ENCODE data around the gene CSRP3.

Gene CSRP3

DNA sequence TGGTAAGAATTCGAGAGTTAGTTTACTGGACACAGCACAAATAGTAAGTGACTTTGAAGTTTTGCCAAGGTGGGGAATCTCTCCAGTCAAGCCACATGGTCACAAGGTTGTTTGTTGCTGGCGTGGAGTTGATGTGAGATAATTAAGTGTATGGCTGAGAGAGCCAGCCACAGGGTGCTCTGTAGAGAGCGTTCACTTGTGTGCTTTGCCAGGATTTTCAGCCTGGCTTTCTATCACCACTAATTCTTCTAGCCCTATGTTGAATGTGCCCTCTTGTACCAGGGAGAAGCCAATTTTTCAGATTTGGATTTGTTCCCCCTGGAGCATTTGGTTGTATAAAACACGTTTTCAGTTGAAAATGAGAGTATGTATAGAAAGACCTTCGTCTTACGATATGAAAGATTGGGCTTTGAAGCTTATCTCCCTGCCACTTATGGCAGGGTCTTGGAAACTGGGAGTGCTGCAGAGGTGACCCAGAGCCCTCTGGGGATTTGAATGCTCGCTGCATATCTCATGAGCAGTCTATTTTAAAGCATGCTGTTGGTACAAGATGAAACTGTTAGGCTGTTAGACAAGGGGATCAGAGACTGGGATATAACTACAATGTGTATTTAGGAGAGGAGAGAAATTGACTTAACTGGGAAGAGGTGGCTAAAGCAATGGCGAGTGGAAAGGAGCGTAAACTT, 28.6 kb downstream of the CSRP3 start:
- H3K9me3 ChIP-seq (ENCODE audit: insufficient read depth, low read length), result no peaks in the 10 kb centered on the region
- H3K9me2 ChIP-seq (replicated peaks; ENCODE audit: insufficient read depth, low read length), result no peaks in the 10 kb centered on the region
- TF ChIP-seq EZH2phosphoT487 (conservative IDR thresholded peaks at IDR 0.05; ENCODE audit: low read length), result no peak
- TF ChIP-seq, protein P1, sequence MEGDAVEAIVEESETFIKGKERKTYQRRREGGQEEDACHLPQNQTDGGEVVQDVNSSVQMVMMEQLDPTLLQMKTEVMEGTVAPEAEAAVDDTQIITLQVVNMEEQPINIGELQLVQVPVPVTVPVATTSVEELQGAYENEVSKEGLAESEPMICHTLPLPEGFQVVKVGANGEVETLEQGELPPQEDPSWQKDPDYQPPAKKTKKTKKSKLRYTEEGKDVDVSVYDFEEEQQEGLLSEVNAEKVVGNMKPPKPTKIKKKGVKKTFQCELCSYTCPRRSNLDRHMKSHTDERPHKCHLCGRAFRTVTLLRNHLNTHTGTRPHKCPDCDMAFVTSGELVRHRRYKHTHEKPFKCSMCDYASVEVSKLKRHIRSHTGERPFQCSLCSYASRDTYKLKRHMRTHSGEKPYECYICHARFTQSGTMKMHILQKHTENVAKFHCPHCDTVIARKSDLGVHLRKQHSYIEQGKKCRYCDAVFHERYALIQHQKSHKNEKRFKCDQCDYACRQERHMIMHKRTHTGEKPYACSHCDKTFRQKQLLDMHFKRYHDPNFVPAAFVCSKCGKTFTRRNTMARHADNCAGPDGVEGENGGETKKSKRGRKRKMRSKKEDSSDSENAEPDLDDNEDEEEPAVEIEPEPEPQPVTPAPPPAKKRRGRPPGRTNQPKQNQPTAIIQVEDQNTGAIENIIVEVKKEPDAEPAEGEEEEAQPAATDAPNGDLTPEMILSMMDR (IDR thresholded peaks at IDR 0.05; ENCODE audit: insufficient read depth, low read length, poor library complexity, severe bottlenecking), result no peak
- H3K36me3 ChIP-seq (ENCODE audit: low read length), result peaks cover 46% of the 10 kb centered on the region
- H4K20me1 ChIP-seq (ENCODE audit: low read depth, low read length), result no peaks in the 10 kb centered on the region
- H3K4me2 ChIP-seq (ENCODE audit: low read depth, low read length, poor library complexity, severe bottlenecking), result no peak overlapping the region
- no peak overlapping the region for H3K9ac ChIP-seq (ENCODE audit: low read length)
- no peaks in the 10 kb centered on the region for H3K27me3 ChIP-seq (ENCODE audit: low read length)
- H3K4me3 ChIP-seq (ENCODE audit: insufficient read depth, low read length, poor library complexity, severe bottlenecking), result no peak overlapping the region
- H2AFZ ChIP-seq (ENCODE audit: low read depth, low read length, severe bottlenecking), result no peak overlapping the region
- H3F3A ChIP-seq (ENCODE audit: insufficient read depth), result peaks cover 2% of the 10 kb centered on the region; the same call in 1 of the 2 replicates
- no peaks in the 10 kb centered on the region for H3K79me2 ChIP-seq (ENCODE audit: insufficient read depth, low read length)
- no peak overlapping the region for H3K27ac ChIP-seq (ENCODE audit: low read depth, low read length)

DNA sequence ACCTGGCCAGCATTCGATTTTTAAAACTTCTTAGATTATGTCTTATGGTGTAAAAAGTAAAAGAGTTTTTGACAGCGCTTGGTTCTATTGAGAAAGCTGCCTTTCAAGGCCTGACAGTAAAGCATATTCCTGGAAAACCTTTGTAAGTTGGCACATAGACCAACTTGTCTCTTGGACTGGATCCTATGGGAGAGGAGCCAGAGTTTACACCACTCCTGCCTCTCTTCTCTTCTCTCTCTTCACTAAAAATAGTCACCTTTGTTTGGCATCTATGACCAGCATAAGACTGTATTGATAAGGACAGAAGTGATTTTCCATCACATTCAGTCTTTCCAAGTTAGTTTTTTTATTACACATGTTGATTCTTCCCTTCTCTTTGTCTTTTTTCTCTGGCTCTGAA, 33.7 kb downstream of the CSRP3 start:
- no peaks in the 10 kb centered on the region for H3K79me2 ChIP-seq (ENCODE audit: insufficient read depth, low read length)
- no peaks in the 10 kb centered on the region for H3F3A ChIP-seq (ENCODE audit: insufficient read depth)
- H3K9me2 ChIP-seq (replicated peaks; ENCODE audit: insufficient read depth, low read length), result no peaks in the 10 kb centered on the region
- H3K9ac ChIP-seq (ENCODE audit: low read length), result no peak overlapping the region
- no peak overlapping the region for H3K4me3 ChIP-seq (ENCODE audit: insufficient read depth, low read length, poor library complexity, severe bottlenecking)
- H3K9me3 ChIP-seq (ENCODE audit: insufficient read depth, low read length), result no peaks in the 10 kb centered on the region
- no peaks in the 10 kb centered on the region for H4K20me1 ChIP-seq (ENCODE audit: low read depth, low read length)
- H2AFZ ChIP-seq (ENCODE audit: low read depth, low read length, severe bottlenecking), result no peak overlapping the region
- H3K4me2 ChIP-seq (ENCODE audit: low read depth, low read length, poor library complexity, severe bottlenecking), result no peak overlapping the region
- H3K36me3 ChIP-seq (ENCODE audit: low read length), result peaks cover 52% of the 10 kb centered on the region
- no peak for TF ChIP-seq EZH2phosphoT487 (conservative IDR thresholded peaks at IDR 0.05; ENCODE audit: low read length)
- TF ChIP-seq, protein P1 (IDR thresholded peaks at IDR 0.05; ENCODE audit: insufficient read depth, low read length, poor library complexity, severe bottlenecking), result no peak
- H3K27ac ChIP-seq (ENCODE audit: low read depth, low read length), result no peak overlapping the region
- H3K27me3 ChIP-seq (ENCODE audit: low read length), result no peaks in the 10 kb centered on the region

DNA sequence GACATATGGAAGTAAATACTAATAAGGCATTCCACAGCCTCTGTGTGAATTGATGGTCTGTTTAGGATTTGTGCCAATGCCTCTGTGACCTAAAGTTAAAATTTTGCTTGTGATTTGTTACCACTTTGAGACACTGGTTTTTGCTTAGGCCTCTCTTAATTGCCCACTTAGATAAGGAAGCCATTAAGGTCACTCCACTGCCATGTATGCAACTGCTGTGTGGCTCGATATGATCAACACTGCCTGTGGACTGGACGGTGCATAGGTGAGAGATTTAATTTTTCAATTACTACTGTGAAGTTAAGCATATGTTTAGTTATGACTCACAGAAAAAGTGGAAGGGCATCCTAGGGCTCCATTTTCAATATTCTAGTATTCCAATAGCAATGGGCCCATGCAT, 36.9 kb downstream of the CSRP3 start:
- H3K9ac ChIP-seq (ENCODE audit: low read length), result no peak overlapping the region
- peaks cover 37% of the 10 kb centered on the region for H3K36me3 ChIP-seq (ENCODE audit: low read length)
- TF ChIP-seq EZH2phosphoT487 (conservative IDR thresholded peaks at IDR 0.05; ENCODE audit: low read length), result no peak
- TF ChIP-seq, protein P1 (IDR thresholded peaks at IDR 0.05; ENCODE audit: insufficient read depth, low read length, poor library complexity, severe bottlenecking), result no peak
- H4K20me1 ChIP-seq (ENCODE audit: low read depth, low read length), result no peaks in the 10 kb centered on the region
- no peaks in the 10 kb centered on the region for H3F3A ChIP-seq (ENCODE audit: insufficient read depth)
- H3K4me3 ChIP-seq (ENCODE audit: insufficient read depth, low read length, poor library complexity, severe bottlenecking), result no peak overlapping the region
- H3K27me3 ChIP-seq (ENCODE audit: low read length), result no peaks in the 10 kb centered on the region
- H3K79me2 ChIP-seq (ENCODE audit: insufficient read depth, low read length), result no peaks in the 10 kb centered on the region
- no peak overlapping the region for H3K4me2 ChIP-seq (ENCODE audit: low read depth, low read length, poor library complexity, severe bottlenecking)
- no peaks in the 10 kb centered on the region for H3K9me2 ChIP-seq (replicated peaks; ENCODE audit: insufficient read depth, low read length)
- no peaks in the 10 kb centered on the region for H3K9me3 ChIP-seq (ENCODE audit: insufficient read depth, low read length)
- H3K27ac ChIP-seq (ENCODE audit: low read depth, low read length), result no peak overlapping the region
- H2AFZ ChIP-seq (ENCODE audit: low read depth, low read length, severe bottlenecking), result no peak overlapping the region

Data from SU-DHL-6 (cell line).